ENCODE results near the gene BCAS3. TPM values are rescaled to one million over a fixed set of nuclear protein-coding genes. Genes with fewer than 3 reads are reported as not detected.
A peak's percentile ranks its signal among the peaks of the same experiment; 100 is the strongest.

The BCAS3 gene
- total RNA-seq, 1 experiment from 2014 or later = 26.6 TPM

DNA sequence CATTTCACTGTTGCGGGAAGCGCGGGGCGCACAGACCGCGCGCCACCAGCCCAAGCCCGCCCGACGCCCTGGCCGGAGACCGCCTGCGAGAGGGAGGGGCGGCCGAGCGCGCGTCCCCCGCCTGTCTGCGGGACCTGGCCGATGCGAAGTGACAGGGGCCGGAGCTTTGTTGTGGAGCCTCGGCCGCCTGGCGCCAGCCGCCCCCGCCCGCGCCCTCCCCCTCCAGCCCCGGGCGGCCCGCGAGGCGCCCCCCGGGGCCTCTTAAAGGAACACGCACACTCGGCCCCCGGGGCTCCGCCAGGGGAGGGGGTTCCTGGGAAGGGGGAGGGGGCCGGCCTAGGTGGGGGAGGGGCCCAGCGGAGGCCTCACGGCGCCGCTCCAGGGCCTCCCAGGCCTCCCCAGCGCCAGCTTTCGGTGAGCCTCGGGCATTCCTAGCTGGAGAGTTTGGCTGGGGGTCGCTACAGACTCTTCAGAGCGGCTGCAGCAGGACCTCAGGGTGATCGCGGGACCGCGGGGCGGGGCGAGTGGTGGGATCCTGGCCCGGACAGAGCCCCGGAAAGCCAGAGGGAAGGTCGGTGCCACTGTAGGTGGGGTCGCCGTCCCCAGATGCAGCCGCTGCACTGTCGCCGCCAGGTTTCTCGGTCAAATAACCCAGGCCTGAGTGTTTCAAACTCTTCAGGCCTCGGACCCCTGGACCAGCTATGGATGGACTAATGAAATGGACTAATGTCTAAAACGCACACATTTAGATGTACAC, 719.6 kb downstream of the BCAS3 start:
- DNase-seq (ENCODE audit: extremely low read depth, low read depth) = no peak

DNA sequence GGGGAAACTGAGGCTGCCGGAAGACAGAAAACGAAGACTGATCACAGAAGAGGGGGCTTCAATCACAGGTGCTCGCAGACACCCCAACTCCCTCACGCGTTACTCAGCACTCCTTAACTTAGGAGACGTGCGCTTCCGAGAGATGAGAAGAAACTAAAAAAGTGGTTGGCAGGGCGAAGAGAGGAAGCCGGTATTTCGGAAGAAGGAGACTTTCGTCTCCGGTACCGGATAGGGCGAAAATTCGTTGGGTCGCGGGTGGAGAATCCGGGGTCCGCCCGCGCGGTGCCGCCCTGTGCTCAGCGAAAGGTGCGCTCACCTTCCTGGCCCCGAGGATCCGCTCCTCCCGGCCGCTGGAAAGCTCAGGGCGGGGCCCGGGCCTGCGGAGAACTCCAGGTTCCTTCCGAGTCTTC, 721.1 kb downstream of the BCAS3 start:
- DNase-seq (ENCODE audit: extremely low read depth, low read depth) = no peak

DNA sequence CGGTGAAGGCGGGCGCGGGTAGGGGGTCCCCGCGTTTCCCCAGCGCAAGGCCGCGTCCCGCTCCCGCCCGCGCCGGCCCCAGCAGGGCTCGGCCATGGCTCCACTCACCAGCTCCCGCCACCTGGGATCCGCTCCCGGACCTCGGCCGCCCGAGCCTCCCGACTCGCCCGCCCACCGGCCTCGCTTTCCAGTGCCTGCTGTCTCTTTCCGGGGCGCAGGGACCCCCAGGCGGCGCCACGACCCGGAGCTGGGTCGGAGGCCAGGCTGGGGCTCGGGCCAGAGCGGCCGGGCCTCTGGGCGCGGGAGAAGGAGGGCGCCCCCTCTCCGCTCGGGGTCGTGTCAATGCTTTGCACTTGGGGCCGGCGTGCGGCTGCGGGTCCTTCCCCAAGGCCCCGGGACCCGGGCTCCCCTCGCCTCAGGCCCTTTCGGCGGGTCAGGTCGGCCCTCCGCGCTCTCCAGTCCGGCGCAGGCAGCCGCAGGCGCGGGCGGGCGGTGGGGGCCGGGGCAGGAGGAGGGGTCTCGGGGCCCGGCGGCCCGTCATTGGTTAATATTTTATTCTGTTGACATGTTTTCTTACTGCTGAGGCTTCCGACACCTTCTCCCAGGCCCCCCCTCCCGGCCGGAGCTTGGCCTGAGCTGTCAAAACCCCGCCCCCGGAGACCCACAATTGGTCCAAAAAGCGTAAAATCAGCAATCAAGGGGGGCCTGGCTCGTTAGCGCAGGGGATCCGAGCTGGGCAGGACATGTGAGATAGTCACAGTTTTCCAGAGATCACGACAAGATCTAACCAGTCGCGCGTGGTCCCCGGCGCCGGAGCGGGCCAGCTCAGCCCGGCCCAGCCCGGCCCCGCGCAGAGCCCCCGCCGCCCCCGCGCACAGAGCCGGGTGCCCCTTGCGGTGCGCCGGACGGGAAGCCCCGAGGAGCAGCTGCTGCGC, 721.7 kb downstream of the BCAS3 start, which contains the start of gene TBX2:
Gene TBX2 (plus strand): TSS at position 713 of the 935 bp plus-strand sequence. CDS start 334 bp downstream, outside the sequence.
- DNase-seq (ENCODE audit: extremely low read depth, low read depth) = peak; percentile 88

DNA sequence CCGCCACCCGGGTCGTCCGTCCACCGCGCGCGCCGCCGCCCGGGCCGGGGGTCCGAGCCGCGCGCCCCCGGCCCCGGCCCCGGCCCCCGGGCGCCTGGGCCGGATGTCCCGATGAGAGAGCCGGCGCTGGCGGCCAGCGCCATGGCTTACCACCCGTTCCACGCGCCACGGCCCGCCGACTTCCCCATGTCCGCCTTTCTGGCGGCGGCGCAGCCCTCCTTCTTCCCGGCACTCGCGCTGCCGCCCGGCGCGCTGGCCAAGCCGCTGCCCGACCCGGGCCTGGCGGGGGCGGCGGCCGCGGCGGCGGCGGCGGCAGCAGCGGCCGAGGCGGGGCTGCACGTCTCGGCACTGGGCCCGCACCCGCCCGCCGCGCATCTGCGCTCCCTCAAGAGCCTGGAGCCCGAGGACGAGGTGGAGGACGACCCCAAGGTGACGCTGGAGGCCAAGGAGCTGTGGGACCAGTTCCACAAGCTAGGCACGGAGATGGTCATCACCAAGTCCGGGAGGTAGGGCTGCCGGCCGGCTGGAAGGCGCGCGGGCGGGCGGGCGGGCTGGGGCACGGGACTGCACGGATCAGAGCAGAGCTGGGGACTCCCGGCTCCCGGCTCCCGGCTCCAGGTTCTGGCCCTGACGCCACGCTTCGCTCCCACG, 722.5 kb downstream of the BCAS3 start:
- DNase-seq (ENCODE audit: extremely low read depth, low read depth) = no peak

DNA sequence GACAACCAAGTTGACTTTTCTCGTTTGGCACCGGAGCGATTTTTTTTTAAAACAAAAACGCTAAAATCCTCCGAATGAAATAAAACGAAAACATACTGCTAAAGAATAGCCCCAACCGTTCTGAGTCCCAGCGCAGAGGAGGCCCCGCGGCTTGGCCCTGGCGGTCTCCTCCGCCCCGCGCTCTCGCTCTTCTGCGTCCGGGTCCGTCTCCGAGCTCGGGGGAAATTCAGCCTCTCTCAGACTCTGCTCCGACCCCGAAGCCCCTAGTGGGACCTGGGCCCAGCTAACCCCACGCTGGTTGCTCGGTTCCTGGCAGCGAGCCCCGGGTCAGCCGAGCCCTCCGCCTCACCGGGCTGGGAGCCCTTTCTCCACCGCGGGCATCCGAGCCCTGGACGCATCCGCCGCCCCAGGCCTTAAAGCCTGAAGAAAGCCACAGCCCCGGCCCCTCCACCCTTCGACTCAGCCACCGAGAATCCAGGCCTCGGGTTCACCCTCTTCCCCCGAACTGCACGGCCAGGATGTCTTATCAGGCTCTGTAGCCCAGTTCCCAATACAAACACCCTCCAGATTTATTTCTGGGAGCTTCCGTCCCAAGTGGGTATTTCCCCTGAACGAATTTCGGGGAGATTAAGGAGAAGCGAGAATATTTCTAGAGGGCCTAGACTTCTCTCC, 723.2 kb downstream of the BCAS3 start:
- DNase-seq (ENCODE audit: extremely low read depth, low read depth) = no peak

- DNase-seq (ENCODE audit: extremely low read depth, low read depth) = no peak
These were observed 723.9 kb downstream of the BCAS3 start for GRCh38 chr17:61401389-61402072.

DNA sequence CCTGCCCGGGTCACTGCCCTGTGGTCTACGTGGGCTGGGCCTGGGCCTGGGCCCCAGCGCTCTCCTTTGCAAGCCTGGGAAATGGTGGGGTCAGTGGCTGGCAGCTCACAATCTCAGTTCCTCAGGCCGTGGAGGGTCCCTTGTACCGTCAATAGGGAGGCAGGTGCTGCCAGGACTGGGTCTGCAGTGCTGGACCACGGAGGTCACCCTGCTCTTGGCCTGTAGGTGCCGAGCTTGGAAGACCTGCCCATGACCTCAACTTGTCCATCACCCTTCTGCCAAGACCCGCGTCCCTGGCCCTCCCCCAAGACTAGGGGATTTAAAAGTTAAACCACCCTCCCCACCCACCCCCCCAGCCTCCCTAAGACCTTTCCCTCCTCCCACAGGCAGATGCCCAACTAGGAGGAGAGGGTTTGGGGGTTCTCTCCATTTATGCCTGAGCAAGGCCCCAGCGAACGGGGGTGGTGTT, 724.5 kb downstream of the BCAS3 start:
- DNase-seq (ENCODE audit: extremely low read depth, low read depth) = no peak

- no peak for DNase-seq (ENCODE audit: extremely low read depth, low read depth)
These were observed 725.5 kb downstream of the BCAS3 start for GRCh38 chr17:61402978-61403800.

GRCh38 chr17:61403801-61404662, 726.4 kb downstream of the BCAS3 start:
- no peak for DNase-seq (ENCODE audit: extremely low read depth, low read depth)

- no peak for DNase-seq (ENCODE audit: extremely low read depth, low read depth)
These were observed 726.9 kb downstream of the BCAS3 start for GRCh38 chr17:61404663-61404912.

GRCh38 chr17:61404913-61405685, 727.4 kb downstream of the BCAS3 start:
- DNase-seq (ENCODE audit: extremely low read depth, low read depth) = no peak

DNA sequence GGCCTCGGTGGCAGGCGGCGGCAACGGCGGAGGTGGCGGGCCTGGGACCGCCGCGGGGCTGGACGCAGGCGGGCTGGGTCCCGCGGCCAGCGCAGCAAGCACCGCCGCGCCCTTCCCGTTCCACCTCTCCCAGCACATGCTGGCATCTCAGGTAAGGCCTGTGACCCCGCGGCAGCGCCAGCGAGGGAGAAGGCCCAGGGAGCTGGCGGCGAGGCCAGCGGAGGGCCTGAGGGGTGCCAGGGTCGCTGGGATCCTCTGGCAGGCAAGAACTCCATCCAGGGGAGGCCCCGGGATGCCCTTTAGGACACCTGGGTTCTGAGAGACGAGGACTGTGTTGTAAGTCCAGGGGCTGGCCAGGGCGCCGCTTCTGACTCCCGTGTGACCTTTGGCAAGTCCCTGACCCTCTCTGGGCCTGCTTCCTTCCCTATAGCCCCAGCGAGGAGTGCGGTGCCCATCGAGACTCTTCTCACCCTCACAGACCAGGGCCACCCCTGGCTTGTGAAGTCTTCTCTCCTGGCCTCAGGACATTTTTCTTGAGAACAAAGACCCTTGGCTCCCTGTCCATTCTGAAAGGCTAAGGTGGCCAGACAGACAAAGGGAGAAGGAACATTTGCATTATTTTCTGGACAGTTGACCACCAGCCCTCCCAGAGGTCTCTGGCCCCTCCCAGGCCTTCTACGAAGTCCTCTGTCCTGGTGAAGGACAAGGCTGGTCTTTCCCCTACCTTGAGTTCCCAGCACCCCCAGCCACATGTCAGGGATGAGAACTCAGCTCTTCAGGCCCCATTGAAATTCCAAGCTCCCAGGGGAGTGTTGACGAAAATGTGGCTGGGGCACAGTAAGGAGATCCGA, 728.3 kb downstream of the BCAS3 start:
- no peak for DNase-seq (ENCODE audit: extremely low read depth, low read depth)

GRCh38 chr17:61406537-61406845, 728.8 kb downstream of the BCAS3 start:
- no peak for DNase-seq (ENCODE audit: extremely low read depth, low read depth)

DNA sequence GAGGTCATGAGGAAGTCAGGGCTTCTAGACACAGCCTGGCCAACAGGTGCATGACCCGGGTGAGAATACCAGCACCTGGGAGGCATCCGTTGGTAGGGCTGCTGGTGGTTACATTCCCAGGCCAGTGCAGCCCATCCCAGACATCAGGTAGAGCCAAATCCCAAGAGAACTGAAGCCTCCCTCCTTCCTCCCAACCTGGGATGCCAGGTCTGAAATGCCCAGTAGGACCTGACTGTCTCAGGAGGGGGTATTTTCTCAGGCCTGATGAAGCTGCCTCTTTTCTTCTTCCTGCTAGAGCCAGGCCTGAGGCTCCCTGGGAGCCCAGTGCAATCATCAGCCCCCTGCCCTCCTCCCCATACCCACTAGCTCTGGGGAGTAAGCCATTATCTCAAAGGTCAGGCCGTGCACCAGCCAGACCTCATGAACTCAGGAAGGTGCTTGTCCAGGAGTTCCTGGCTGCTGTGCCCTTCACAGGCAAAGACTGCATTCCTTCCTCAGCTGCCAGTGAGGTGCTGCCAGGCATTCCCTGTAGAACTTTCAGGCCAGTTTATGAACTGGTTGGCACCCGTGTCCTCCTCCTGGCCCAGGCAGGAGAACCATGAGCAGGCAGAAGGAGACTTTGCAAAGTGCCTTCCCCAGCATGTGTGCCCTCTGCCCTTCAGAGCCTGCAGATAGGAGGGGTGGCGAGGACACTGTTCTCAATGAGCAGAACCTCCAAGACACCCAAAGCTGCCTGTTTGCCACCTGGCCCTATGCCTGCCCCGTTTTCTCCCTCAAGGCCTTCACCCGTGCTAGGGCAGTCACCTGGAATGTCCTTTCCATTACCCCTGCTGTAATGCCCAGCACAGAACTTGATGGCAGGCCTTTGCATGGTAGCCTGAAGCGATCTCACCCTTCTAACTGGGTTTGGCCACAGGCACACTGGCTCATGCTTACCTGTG, 729.6 kb downstream of the BCAS3 start:
- no peak for DNase-seq (ENCODE audit: extremely low read depth, low read depth)

DNA sequence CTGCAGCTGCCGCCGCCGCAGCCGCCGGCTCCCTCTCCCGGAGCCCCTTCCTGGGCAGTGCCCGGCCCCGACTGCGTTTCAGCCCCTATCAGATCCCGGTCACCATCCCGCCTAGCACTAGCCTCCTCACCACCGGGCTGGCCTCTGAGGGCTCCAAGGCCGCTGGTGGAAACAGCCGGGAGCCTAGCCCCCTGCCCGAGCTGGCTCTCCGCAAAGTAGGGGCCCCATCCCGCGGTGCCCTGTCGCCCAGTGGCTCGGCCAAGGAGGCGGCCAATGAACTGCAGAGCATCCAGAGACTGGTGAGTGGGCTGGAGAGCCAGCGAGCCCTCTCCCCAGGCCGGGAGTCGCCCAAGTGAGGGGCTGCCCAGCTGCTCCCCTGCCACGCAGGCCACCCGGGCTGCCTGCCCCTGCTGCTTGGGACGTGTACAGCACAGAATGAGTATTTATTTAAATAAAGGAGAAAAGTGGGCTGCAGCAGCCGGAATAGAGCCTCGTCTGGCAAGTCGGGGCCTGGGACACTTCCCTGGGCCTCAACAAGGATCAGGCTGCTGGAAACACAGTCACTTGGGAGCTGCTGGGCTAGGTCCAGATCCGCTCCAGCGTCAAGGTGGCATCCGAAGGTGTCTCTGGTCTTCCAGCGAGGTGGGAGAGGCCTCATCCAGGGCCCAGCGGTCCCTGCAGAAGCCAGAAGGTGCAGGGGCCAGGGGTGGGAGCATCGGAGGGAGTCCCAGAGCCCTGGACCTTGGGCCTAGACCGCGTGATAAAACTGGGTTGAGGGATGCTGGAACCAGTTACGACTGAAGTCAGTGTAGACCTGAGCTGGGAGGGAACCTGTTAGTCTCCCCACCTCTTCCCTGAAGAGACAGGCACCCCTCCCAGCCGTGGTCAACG, 730.7 kb downstream of the BCAS3 start:
- DNase-seq (ENCODE audit: extremely low read depth, low read depth) = no peak

Data from NCI-H460 (cell line).